COLO668 (cell line): ENCODE results near the gene PLTP.

Experiments used
- DNase-seq: peaks from one replicate; lab custom pipeline; 2025; ENCODE audit not compliant: unreplicated experiment; lab: John Stamatoyannopoulos, UW

PLTP gene

GRCh38 chr20:45850926-45851325, 61.0 kb downstream of the PLTP start:
- DNase-seq = no peak

GRCh38 chr20:45850238-45850637, 61.7 kb downstream of the PLTP start:
- no peak for DNase-seq

- no peak for DNase-seq
Observed at GRCh38 chr20:45848969-45849582, 62.9 kb downstream of the PLTP start.
